BE2C (cell line): Measurements from ENCODE around the gene EPO.
A peak's percentile ranks its signal among the peaks of the same experiment; 100 is the strongest.

Source experiments
- DNase-seq: peaks from one replicate; pipeline ENCODE4 v3.0.0-alpha.2; 2020
- H3K27me3 ChIP-seq: fragments of 250-450 bp; sonication (Bioruptor Pico); 2 replicates; pipeline ENCODE4 v1.5.1; 2020; ENCODE audit warnings: mild to moderate bottlenecking
- H3K36me3 ChIP-seq: fragments of 250-450 bp; sonication (Bioruptor Pico); 2 replicates; pipeline ENCODE4 v1.5.1; 2020; ENCODE audit warnings: mild to moderate bottlenecking
- H3K4me1 ChIP-seq: fragments of 250-450 bp; sonication (Bioruptor Pico); 2 replicates; pipeline ENCODE4 v1.5.1; 2020
- H3K4me3 ChIP-seq: 2 replicates; pipeline ENCODE4 v1.5.1; 2011; ENCODE audit warnings: low read depth, low read length
- H3K9me3 ChIP-seq: fragments of 250-450 bp; sonication (Bioruptor Pico); 2 replicates; pipeline ENCODE4 v1.5.1; 2020
- CTCF ChIP-seq: IDR thresholded peaks from 2 replicates; pipeline ENCODE4 v1.5.1; 2012; ENCODE audit warnings: mild to moderate bottlenecking, low read depth, low read length

The EPO gene

GRCh38 chr7:100682991-100683658 lies 37.1 kb upstream of the EPO start:
- no peaks in the 10 kb centered on the region for H3K9me3 ChIP-seq
- no peaks in the 10 kb centered on the region for H3K27me3 ChIP-seq
- H3K4me3 ChIP-seq, result no peak overlapping the region
- H3K4me1 ChIP-seq, result peaks cover 27% of the 10 kb centered on the region
- DNase-seq, result peak; percentile 25
- no peak for TF ChIP-seq CTCF
- peaks cover 88% of the 10 kb centered on the region for H3K36me3 ChIP-seq

GRCh38 chr7:100683659-100684533 lies 36.4 kb upstream of the EPO start:
- Histone ChIP-seq H3K9me3 (no peaks in the 10 kb centered on the region), H3K4me1 (peaks cover 20% of the 10 kb centered on the region), H3K36me3 (peaks cover 89% of the 10 kb centered on the region), H3K4me3 (no peak overlapping the region), H3K27me3 (no peaks in the 10 kb centered on the region)
- no peak for DNase-seq
- TF ChIP-seq CTCF, result no peak

- no peak overlapping the region for H3K4me3 ChIP-seq
- peaks cover 91% of the 10 kb centered on the region for H3K36me3 ChIP-seq
- no peaks in the 10 kb centered on the region for H3K27me3 ChIP-seq
- peaks cover 15% of the 10 kb centered on the region for H3K4me1 ChIP-seq
- DNase-seq, result peak; percentile 14
- H3K9me3 ChIP-seq, result no peaks in the 10 kb centered on the region
- TF ChIP-seq CTCF, result no peak
These were observed 35.7 kb upstream of the EPO start for GRCh38 chr7:100684534-100685042.

- peaks cover 94% of the 10 kb centered on the region for H3K36me3 ChIP-seq
- no peak for TF ChIP-seq CTCF
- H3K27me3 ChIP-seq, result no peaks in the 10 kb centered on the region
- peaks cover 21% of the 10 kb centered on the region for H3K4me1 ChIP-seq
- H3K9me3 ChIP-seq, result no peaks in the 10 kb centered on the region
- no peak for DNase-seq
- no peak overlapping the region for H3K4me3 ChIP-seq
These were observed 35.1 kb upstream of the EPO start for GRCh38 chr7:100685049-100685605.

GRCh38 chr7:100685631-100686145 lies 34.6 kb upstream of the EPO start:
- Histone ChIP-seq H3K36me3 (peaks cover 92% of the 10 kb centered on the region), H3K4me3 (no peak overlapping the region), H3K9me3 (no peaks in the 10 kb centered on the region), H3K4me1 (peaks cover 24% of the 10 kb centered on the region), H3K27me3 (no peaks in the 10 kb centered on the region)
- DNase-seq, result no peak
- no peak for TF ChIP-seq CTCF
